Chondrocyte (in vitro differentiated cells): Measurements from ENCODE around the gene CACNG5. TPM values are rescaled to one million over a fixed set of nuclear protein-coding genes. Genes with fewer than 3 reads are reported as not detected.

Experiments
- DNase-seq: peaks from one replicate; pipeline ENCODE4 v3.0.0; 2021; ENCODE audit warnings: mixed read lengths, low spot score
- H3K27ac Mint-ChIP-seq: one replicate; pipeline ENCODE4 v1.8.0; 2021; ENCODE audit warnings: mild to moderate bottlenecking, moderate library complexity, mixed read lengths; ENCODE audit not compliant: unreplicated experiment
- H3K27me3 Mint-ChIP-seq: 2 replicates; pipeline ENCODE4 v1.8.0; 2021; ENCODE audit warnings: low read depth, mixed read lengths
- H3K36me3 Mint-ChIP-seq: 2 replicates; pipeline ENCODE4 v1.8.0; 2021; ENCODE audit warnings: low read depth, mixed read lengths
- H3K4me1 Mint-ChIP-seq: 2 replicates; pipeline ENCODE4 v1.8.0; 2021; ENCODE audit warnings: low read depth, mild to moderate bottlenecking, mixed read lengths
- H3K4me3 Mint-ChIP-seq: one replicate; pipeline ENCODE4 v1.8.0; 2021; ENCODE audit warnings: mild to moderate bottlenecking, moderate library complexity, mixed read lengths; ENCODE audit not compliant: unreplicated experiment
- H3K9me3 Mint-ChIP-seq: 2 replicates; pipeline ENCODE4 v1.8.0; 2021; ENCODE audit warnings: low read depth, mixed read lengths
- total RNA-seq: library from RNA; stranded (reverse); gene quantifications from 3 replicates; pipeline ENCODE4 v1.2.1, GENCODE V29; 2021
- TF ChIP-seq, protein P1 (sequence below): fragments of 200-600 bp; sonication (generic); IDR thresholded peaks from 2 replicates; pipeline ENCODE4 v1.5.0; 2021; ENCODE audit warnings: antibody characterized with exemption, mild to moderate bottlenecking, moderate library complexity

The CACNG5 gene
- total RNA-seq, 1 donor from 2014 or later: not detected

DNA sequence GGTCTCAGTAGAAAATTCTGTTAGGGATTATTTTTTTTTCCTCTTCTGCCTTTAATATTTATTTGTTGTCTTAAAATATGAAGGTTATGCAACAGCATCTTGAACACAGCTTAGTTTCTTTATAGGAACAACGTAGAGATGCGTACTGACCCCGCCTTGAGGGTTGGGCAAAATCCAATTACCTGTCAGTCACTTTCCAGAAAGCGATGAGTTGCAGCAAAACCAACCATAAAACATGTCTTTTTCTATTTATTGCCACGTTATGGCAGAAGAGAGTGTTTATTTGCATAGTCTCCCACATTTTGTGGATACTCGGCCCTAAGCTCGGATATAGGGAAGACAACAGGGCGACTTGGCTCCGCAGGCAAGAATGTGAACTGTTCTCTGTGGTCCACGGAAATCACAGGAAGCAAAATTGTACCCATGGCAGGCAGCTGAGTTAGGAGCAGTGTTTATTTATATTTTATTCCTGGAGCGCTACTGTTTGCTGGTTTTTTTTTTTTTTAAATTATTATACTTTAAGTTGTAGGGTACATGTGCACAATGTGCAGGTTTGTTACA lies 44.3 kb upstream of the CACNG5 start:
- Mint-ChIP-seq H3K27ac (no peak overlapping the region), H3K4me3 (no peak overlapping the region), H3K36me3 (peaks cover 22% of the 10 kb centered on the region), H3K27me3 (no peaks in the 10 kb centered on the region), H3K4me1 (peaks cover 9% of the 10 kb centered on the region), H3K9me3 (no peaks in the 10 kb centered on the region)
- DNase-seq: no peak
- TF ChIP-seq, protein P1, sequence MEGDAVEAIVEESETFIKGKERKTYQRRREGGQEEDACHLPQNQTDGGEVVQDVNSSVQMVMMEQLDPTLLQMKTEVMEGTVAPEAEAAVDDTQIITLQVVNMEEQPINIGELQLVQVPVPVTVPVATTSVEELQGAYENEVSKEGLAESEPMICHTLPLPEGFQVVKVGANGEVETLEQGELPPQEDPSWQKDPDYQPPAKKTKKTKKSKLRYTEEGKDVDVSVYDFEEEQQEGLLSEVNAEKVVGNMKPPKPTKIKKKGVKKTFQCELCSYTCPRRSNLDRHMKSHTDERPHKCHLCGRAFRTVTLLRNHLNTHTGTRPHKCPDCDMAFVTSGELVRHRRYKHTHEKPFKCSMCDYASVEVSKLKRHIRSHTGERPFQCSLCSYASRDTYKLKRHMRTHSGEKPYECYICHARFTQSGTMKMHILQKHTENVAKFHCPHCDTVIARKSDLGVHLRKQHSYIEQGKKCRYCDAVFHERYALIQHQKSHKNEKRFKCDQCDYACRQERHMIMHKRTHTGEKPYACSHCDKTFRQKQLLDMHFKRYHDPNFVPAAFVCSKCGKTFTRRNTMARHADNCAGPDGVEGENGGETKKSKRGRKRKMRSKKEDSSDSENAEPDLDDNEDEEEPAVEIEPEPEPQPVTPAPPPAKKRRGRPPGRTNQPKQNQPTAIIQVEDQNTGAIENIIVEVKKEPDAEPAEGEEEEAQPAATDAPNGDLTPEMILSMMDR: no peak

DNA sequence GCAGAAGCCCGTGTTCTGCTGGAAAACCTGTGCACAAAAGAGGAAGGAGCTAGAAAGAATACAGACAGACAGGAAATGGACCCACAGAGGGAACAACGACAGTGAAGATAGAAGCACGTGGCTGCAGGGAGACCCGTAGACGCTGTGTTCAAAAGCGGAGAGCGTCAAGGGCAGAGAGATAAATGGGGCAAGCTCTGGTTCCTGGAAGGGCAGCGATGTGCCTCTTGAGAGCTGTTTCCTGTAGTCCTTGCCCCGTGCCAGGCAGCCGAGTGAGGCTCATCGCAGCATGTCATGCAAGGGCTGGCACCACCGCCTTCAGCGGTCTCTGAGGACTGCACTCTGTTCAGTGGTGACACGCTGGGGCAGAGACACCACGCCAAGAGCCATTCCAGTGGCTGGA lies 43.6 kb upstream of the CACNG5 start:
- Mint-ChIP-seq H3K27ac (no peak overlapping the region), H3K4me1 (peaks cover 9% of the 10 kb centered on the region), H3K4me3 (no peak overlapping the region), H3K36me3 (peaks cover 23% of the 10 kb centered on the region), H3K27me3 (no peaks in the 10 kb centered on the region), H3K9me3 (no peaks in the 10 kb centered on the region)
- TF ChIP-seq, protein P1: no peak
- DNase-seq: peak; percentile 72

DNA sequence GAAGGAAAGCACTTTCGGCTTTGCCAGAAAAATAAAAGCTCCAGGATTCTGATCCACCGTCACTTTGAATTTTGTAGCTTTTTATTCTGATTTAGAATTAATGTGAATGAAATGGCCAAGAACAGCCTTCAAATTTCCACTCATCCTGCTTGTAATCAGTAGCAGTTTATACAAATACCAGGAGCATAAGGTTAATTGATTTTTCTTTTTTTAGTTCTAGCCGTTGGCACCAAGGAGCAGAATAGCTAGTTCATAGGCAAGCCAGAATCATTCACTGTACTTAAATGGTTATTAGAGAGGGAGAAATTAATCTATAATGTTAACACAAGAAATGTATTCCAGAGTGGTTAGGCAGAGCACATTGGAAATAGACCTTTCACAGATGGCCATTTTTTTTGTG lies 41.1 kb upstream of the CACNG5 start:
- Mint-ChIP-seq H3K4me1 (peaks cover 9% of the 10 kb centered on the region), H3K9me3 (no peaks in the 10 kb centered on the region), H3K36me3 (peaks cover 23% of the 10 kb centered on the region), H3K27ac (no peak overlapping the region), H3K27me3 (no peaks in the 10 kb centered on the region), H3K4me3 (no peak overlapping the region)
- TF ChIP-seq, protein P1: no peak
- DNase-seq: no peak

DNA sequence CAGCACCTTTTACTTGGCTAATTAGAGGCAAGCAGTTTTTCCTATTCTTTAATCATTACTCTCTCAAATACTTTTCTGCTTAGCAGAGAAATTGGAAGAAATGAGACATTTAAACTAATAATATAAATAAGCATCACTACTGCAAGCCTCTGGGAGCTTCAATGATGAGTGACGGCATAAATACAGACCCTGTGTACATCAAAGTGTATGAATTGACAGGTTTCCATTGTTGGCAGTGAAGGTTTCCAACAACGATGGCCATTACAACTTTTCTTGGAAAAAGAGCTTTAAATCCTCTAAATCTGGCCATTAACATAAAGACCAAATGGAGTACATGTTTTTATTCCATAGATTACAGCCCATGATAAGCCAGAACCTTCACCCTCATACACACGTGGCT lies 39.4 kb upstream of the CACNG5 start:
- H3K9me3 Mint-ChIP-seq: no peaks in the 10 kb centered on the region
- H3K4me1 Mint-ChIP-seq: peaks cover 2% of the 10 kb centered on the region
- TF ChIP-seq, protein P1: no peak
- no peak for DNase-seq
- no peaks in the 10 kb centered on the region for H3K27me3 Mint-ChIP-seq
- no peak overlapping the region for H3K4me3 Mint-ChIP-seq
- H3K27ac Mint-ChIP-seq: no peak overlapping the region
- peaks cover 19% of the 10 kb centered on the region for H3K36me3 Mint-ChIP-seq

DNA sequence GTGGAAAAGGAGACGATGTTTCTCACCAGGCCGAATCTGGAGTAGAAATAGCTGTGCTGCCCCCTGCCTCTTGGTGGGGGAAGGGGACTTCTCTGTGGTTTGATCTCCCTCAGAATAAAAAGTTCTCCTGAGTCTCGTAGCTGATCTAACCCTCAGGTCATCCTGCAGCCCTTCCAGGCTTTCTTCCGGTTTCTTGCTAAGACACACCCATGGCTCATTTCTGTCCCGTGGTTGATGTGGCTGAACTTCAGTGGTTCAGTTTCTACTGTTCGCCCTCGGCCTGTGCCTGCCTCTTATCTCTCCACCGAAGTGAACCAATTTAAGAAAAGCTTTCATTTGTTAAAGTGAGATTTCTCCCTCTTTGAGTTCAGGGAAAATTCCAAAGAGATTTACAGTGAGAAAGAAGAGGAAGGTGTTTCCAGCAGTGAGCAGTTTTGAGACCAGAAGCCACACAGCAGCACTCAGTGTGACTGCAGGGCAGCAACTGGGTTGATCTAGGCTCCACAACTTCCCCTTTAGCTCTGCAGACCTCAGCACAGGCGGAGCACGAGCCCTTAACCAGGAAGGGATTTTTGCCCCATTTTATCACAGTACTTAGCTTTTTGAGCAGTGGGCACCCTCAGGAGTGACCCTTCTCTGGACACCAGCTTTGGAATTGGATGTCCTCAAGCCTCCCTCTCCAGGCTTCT lies 34.9 kb upstream of the CACNG5 start:
- H3K27me3 Mint-ChIP-seq: no peaks in the 10 kb centered on the region
- H3K36me3 Mint-ChIP-seq: peaks cover 12% of the 10 kb centered on the region
- no peaks in the 10 kb centered on the region for H3K4me1 Mint-ChIP-seq
- H3K4me3 Mint-ChIP-seq: no peak overlapping the region
- TF ChIP-seq, protein P1: no peak
- peak; percentile 8 for DNase-seq
- H3K27ac Mint-ChIP-seq: no peak overlapping the region
- no peaks in the 10 kb centered on the region for H3K9me3 Mint-ChIP-seq
